ENCODE measurements around the gene DDX51. TPM values are rescaled to one million over a fixed set of nuclear protein-coding genes. Genes with fewer than 3 reads are reported as not detected.

The DDX51 gene
- total and polyA plus RNA-seq, 2 experiments from 2014 or later = 12.4 to 18.3 TPM

DNA sequence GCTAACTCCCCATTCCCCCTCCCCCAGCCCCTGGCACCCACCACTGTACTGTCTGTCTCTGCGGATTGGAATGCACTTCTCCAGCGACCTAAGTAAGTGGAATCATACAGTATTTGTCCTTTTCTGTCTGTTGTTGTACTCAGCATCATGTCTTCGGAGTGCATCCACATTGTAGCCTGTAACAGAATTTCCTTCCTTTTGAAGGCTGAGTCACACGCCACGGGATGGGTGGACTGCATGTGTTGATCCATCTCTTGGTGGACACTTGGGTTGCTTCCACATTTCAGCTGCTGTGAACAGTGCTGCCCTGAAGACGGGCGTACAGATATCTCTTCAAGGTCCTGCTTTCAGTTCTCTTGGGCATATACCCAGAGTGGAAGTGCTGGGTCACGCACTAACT lies 34.4 kb downstream of the DDX51 start:
- H3K36me3 Mint-ChIP-seq (ENCODE audit: low read depth) = peaks cover 37% of the 10 kb centered on the region
- DNase-seq (ENCODE audit: low spot score) = no peak

More for the DNA sequence above, 34.4 kb downstream of the DDX51 start:
- Histone ChIP-seq H2AFZ (no peak overlapping the region), H3K79me2 (replicated peaks; ENCODE audit: insufficient read depth) (0 out of 2 replicates have a peak, but pooled peaks cover 3% of the 10 kb centered on the region), H3K4me3 (no peak overlapping the region), H3K36me3 (ENCODE audit: insufficient read depth) (peaks cover 12% of the 10 kb centered on the region; the same call in 1 of the 2 replicates), H4K20me1 (replicated peaks; ENCODE audit: insufficient read depth) (no peaks in the 10 kb centered on the region), H3K27ac (ENCODE audit: low read depth) (no peak overlapping the region), H3K27me3 (ENCODE audit: insufficient read depth) (no peaks in the 10 kb centered on the region), H3F3A (replicated peaks; ENCODE audit: low read depth) (no peaks in the 10 kb centered on the region; the same call in 1 of the 2 replicates), H3K4me1 (ENCODE audit: insufficient read depth) (no peaks in the 10 kb centered on the region), H3K9me2 (ENCODE audit: insufficient read depth) (no peaks in the 10 kb centered on the region), H3K4me2 (no peak overlapping the region)
- ATAC-seq = no peak
- peaks cover 9% of the 10 kb centered on the region for H3K27me3 Mint-ChIP-seq (ENCODE audit: insufficient read depth, low read depth, poor library complexity)
- H3K4me1 Mint-ChIP-seq = peaks cover 13% of the 10 kb centered on the region
- TF ChIP-seq STAT1 (IDR thresholded peaks at IDR 0.05; ENCODE audit: unreplicated experiment) = no peak
- no peak for TF ChIP-seq ZNF331 (CRISPR knock-in tag; IDR thresholded peaks at IDR 0.05; ENCODE audit: low read depth)
- TF ChIP-seq JUNB (IDR thresholded peaks at IDR 0.05; ENCODE audit: unreplicated experiment) = no peak
- no peak for TF ChIP-seq ZNF114 (CRISPR knock-in tag; IDR thresholded peaks at IDR 0.05)
- TF ChIP-seq, protein P1, sequence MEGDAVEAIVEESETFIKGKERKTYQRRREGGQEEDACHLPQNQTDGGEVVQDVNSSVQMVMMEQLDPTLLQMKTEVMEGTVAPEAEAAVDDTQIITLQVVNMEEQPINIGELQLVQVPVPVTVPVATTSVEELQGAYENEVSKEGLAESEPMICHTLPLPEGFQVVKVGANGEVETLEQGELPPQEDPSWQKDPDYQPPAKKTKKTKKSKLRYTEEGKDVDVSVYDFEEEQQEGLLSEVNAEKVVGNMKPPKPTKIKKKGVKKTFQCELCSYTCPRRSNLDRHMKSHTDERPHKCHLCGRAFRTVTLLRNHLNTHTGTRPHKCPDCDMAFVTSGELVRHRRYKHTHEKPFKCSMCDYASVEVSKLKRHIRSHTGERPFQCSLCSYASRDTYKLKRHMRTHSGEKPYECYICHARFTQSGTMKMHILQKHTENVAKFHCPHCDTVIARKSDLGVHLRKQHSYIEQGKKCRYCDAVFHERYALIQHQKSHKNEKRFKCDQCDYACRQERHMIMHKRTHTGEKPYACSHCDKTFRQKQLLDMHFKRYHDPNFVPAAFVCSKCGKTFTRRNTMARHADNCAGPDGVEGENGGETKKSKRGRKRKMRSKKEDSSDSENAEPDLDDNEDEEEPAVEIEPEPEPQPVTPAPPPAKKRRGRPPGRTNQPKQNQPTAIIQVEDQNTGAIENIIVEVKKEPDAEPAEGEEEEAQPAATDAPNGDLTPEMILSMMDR (conservative IDR thresholded peaks at IDR 0.05; ENCODE audit: low read depth in 2 of 2) = no peak
- TF ChIP-seq POLR2AphosphoS5 (IDR thresholded peaks at IDR 0.05; ENCODE audit: low read depth) = no peak
- no peak for TF ChIP-seq EZH2phosphoT487 (IDR thresholded peaks at IDR 0.05; ENCODE audit: unreplicated experiment)
- TF ChIP-seq, protein P2, sequence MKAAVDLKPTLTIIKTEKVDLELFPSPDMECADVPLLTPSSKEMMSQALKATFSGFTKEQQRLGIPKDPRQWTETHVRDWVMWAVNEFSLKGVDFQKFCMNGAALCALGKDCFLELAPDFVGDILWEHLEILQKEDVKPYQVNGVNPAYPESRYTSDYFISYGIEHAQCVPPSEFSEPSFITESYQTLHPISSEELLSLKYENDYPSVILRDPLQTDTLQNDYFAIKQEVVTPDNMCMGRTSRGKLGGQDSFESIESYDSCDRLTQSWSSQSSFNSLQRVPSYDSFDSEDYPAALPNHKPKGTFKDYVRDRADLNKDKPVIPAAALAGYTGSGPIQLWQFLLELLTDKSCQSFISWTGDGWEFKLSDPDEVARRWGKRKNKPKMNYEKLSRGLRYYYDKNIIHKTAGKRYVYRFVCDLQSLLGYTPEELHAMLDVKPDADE (IDR thresholded peaks at IDR 0.05) = no peak
- TF ChIP-seq, protein P3, sequence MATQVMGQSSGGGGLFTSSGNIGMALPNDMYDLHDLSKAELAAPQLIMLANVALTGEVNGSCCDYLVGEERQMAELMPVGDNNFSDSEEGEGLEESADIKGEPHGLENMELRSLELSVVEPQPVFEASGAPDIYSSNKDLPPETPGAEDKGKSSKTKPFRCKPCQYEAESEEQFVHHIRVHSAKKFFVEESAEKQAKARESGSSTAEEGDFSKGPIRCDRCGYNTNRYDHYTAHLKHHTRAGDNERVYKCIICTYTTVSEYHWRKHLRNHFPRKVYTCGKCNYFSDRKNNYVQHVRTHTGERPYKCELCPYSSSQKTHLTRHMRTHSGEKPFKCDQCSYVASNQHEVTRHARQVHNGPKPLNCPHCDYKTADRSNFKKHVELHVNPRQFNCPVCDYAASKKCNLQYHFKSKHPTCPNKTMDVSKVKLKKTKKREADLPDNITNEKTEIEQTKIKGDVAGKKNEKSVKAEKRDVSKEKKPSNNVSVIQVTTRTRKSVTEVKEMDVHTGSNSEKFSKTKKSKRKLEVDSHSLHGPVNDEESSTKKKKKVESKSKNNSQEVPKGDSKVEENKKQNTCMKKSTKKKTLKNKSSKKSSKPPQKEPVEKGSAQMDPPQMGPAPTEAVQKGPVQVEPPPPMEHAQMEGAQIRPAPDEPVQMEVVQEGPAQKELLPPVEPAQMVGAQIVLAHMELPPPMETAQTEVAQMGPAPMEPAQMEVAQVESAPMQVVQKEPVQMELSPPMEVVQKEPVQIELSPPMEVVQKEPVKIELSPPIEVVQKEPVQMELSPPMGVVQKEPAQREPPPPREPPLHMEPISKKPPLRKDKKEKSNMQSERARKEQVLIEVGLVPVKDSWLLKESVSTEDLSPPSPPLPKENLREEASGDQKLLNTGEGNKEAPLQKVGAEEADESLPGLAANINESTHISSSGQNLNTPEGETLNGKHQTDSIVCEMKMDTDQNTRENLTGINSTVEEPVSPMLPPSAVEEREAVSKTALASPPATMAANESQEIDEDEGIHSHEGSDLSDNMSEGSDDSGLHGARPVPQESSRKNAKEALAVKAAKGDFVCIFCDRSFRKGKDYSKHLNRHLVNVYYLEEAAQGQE (IDR thresholded peaks at IDR 0.05; ENCODE audit: unreplicated experiment) = no peak
- TF ChIP-seq NANOG (IDR thresholded peaks at IDR 0.05; ENCODE audit: borderline replicate concordance) = no peak
- TF ChIP-seq CREB1 (CRISPR knock-in tag; IDR thresholded peaks at IDR 0.05; ENCODE audit: low read depth) = no peak
- TF ChIP-seq, protein P4, sequence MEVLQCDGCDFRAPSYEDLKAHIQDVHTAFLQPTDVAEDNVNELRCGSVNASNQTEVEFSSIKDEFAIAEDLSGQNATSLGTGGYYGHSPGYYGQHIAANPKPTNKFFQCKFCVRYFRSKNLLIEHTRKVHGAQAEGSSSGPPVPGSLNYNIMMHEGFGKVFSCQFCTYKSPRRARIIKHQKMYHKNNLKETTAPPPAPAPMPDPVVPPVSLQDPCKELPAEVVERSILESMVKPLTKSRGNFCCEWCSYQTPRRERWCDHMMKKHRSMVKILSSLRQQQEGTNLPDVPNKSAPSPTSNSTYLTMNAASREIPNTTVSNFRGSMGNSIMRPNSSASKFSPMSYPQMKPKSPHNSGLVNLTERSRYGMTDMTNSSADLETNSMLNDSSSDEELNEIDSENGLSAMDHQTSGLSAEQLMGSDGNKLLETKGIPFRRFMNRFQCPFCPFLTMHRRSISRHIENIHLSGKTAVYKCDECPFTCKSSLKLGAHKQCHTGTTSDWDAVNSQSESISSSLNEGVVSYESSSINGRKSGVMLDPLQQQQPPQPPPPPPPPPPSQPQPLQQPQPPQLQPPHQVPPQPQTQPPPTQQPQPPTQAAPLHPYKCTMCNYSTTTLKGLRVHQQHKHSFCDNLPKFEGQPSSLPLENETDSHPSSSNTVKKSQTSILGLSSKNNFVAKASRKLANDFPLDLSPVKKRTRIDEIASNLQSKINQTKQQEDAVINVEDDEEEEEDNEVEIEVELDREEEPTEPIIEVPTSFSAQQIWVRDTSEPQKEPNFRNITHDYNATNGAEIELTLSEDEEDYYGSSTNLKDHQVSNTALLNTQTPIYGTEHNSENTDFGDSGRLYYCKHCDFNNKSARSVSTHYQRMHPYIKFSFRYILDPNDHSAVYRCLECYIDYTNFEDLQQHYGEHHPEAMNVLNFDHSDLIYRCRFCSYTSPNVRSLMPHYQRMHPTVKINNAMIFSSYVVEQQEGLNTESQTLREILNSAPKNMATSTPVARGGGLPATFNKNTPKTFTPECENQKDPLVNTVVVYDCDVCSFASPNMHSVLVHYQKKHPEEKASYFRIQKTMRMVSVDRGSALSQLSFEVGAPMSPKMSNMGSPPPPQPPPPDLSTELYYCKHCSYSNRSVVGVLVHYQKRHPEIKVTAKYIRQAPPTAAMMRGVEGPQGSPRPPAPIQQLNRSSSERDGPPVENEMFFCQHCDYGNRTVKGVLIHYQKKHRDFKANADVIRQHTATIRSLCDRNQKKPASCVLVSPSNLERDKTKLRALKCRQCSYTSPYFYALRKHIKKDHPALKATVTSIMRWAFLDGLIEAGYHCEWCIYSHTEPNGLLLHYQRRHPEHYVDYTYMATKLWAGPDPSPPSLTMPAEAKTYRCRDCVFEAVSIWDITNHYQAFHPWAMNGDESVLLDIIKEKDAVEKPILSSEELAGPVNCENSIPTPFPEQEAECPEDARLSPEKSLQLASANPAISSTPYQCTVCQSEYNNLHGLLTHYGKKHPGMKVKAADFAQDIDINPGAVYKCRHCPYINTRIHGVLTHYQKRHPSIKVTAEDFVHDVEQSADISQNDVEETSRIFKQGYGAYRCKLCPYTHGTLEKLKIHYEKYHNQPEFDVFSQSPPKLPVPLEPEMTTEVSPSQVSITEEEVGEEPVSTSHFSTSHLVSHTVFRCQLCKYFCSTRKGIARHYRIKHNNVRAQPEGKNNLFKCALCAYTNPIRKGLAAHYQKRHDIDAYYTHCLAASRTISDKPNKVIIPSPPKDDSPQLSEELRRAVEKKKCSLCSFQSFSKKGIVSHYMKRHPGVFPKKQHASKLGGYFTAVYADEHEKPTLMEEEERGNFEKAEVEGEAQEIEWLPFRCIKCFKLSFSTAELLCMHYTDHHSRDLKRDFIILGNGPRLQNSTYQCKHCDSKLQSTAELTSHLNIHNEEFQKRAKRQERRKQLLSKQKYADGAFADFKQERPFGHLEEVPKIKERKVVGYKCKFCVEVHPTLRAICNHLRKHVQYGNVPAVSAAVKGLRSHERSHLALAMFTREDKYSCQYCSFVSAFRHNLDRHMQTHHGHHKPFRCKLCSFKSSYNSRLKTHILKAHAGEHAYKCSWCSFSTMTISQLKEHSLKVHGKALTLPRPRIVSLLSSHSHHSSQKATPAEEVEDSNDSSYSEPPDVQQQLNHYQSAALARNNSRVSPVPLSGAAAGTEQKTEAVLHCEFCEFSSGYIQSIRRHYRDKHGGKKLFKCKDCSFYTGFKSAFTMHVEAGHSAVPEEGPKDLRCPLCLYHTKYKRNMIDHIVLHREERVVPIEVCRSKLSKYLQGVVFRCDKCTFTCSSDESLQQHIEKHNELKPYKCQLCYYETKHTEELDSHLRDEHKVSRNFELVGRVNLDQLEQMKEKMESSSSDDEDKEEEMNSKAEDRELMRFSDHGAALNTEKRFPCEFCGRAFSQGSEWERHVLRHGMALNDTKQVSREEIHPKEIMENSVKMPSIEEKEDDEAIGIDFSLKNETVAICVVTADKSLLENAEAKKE (CRISPR knock-in tag; IDR thresholded peaks at IDR 0.05) = no peak
- TF ChIP-seq EZH2 (IDR thresholded peaks at IDR 0.05; ENCODE audit: low read depth, unreplicated experiment) = no peak
- no peak overlapping the region for H3K4me3 Mint-ChIP-seq
- no peaks in the 10 kb centered on the region for H3K9me3 Mint-ChIP-seq
- no peak overlapping the region for H3K27ac Mint-ChIP-seq

Measured in GM23338 (cell line).